GM12878 (cell line): ENCODE data around the gene NCAPH2. TPM values are rescaled to one million over a fixed set of nuclear protein-coding genes. Genes with fewer than 3 reads are reported as not detected.

Experiments used
- BMI1 ChIP-seq: fragments of 450-650 bp; IDR thresholded peaks from 2 replicates; pipeline ENCODE4 v1.6.1; 2016; ENCODE audit warnings: mild to moderate bottlenecking, moderate library complexity, borderline replicate concordance
- FOXM1 ChIP-seq: IDR thresholded peaks from 2 replicates; pipeline ENCODE4 v1.6.1; 2012; ENCODE audit warnings: low read depth, mild to moderate bottlenecking, inconsistent platforms, low read length, moderate library complexity
- HCFC1 ChIP-seq: fragments of 150-350 bp; IDR thresholded peaks from 2 replicates; pipeline ENCODE4 v1.6.1; 2014; ENCODE audit warnings: low read length
- HDAC2 ChIP-seq: fragments of 200-600 bp; sonication (generic); IDR thresholded peaks from 2 replicates; pipeline ENCODE4 v1.6.1; 2017
- IKZF1 ChIP-seq: fragments of 450-650 bp; conservative IDR thresholded peaks from 2 replicates; pipeline ENCODE4 v1.6.1; 2017; ENCODE audit warnings: antibody characterized with exemption, mild to moderate bottlenecking
- LARP7 ChIP-seq: fragments of 450-650 bp; IDR thresholded peaks from 2 replicates; pipeline ENCODE4 v1.6.1; 2017; ENCODE audit warnings: mild to moderate bottlenecking
- MXI1 ChIP-seq: fragments of 150-350 bp; IDR thresholded peaks from 2 replicates; pipeline ENCODE4 v1.6.1; 2011; ENCODE audit warnings: low read depth, mild to moderate bottlenecking, inconsistent platforms, low read length, improper control_type of control experiment
- NFYB ChIP-seq: IDR thresholded peaks from 2 replicates; pipeline ENCODE4 v1.6.1; 2011; ENCODE audit warnings: low read depth, mild to moderate bottlenecking, low read length, improper control_type of control experiment, moderate library complexity; ENCODE audit not compliant: insufficient read depth
- NR2F1 ChIP-seq: fragments of 450-650 bp; conservative IDR thresholded peaks from 2 replicates; pipeline ENCODE4 v1.6.1; 2017; ENCODE audit warnings: mild to moderate bottlenecking
- SREBF2 ChIP-seq: IDR thresholded peaks from 2 replicates; pipeline ENCODE4 v1.6.1; 2012; ENCODE audit warnings: mild to moderate bottlenecking, low read length
- STAT1 ChIP-seq: fragments of 450-650 bp; conservative IDR thresholded peaks from 2 replicates; pipeline ENCODE4 v1.6.1; 2014; ENCODE audit warnings: antibody characterized with exemption, mild to moderate bottlenecking
- STAT3 ChIP-seq: IDR thresholded peaks from 2 replicates; pipeline ENCODE4 v1.6.1; 2011; ENCODE audit warnings: low read depth, low read length, improper control_type of control experiment
- ZNF217 ChIP-seq: fragments of 450-650 bp; IDR thresholded peaks from 2 replicates; pipeline ENCODE4 v1.6.1; 2017; ENCODE audit warnings: antibody characterized with exemption, mild to moderate bottlenecking
- ZNF24 ChIP-seq: fragments of 450-650 bp; IDR thresholded peaks from 2 replicates; pipeline ENCODE4 v1.6.1; 2017; ENCODE audit warnings: antibody characterized with exemption, mild to moderate bottlenecking
- ZNF384 ChIP-seq: IDR thresholded peaks from 2 replicates; pipeline ENCODE4 v1.6.1; 2012; ENCODE audit warnings: low read depth, mild to moderate bottlenecking, low read length, improper control_type of control experiment, borderline replicate concordance
- polyA plus RNA-seq, 11 experiments: library from polyadenylated mRNA; depleted of rRNA in 4 of 11; unstranded in 6 of 11; stranded (reverse) in 5 of 11; fragments of >200 nt; fragmentation: Nextera tagmentation in 4 of 11; fragmentation: Illumina TruSeq in 1 of 11; extraction: Ambion mirVana in 4 of 11; extraction: Trizol in 1 of 11; gene quantifications; 1 replicate in 1 of 11; 2 replicates in 10 of 11; pipeline versions ENCODE4 v1.2.1 to v1.2.3, GENCODE V29; 2011 to 2016; ENCODE audit warnings: inconsistent platforms in 2 of 11, missing spikeins in 2 of 11, low read depth in 1 of 11
- total RNA-seq, 4 experiments: library from RNA; depleted of rRNA in 3 of 4; stranded (reverse); fragments of >200 nt in 3 of 4; fragmentation: Illumina TruSeq in 1 of 4; extraction: Trizol in 1 of 4; gene quantifications; 2 replicates each; pipeline versions ENCODE4 v1.2.1 to v1.2.3, GENCODE V29; 2013 to 2021
- TF ChIP-seq, protein P1 (sequence below): IDR thresholded peaks from 2 replicates; pipeline ENCODE4 v1.6.1; 2012; ENCODE audit warnings: improper control_type of control experiment, low read depth, low read length; ENCODE audit not compliant: insufficient replicate concordance
- TF ChIP-seq, protein P2 (sequence below): fragments of 450-650 bp; IDR thresholded peaks from 2 replicates; pipeline ENCODE4 v1.6.1; 2017; ENCODE audit warnings: mild to moderate bottlenecking, moderate library complexity
- TF ChIP-seq, protein P3 (sequence below): fragments of 450-650 bp; formaldehyde crosslinking; IDR thresholded peaks from 2 replicates; pipeline ENCODE4 v1.4.0; 2022; ENCODE audit warnings: mild to moderate bottlenecking, moderate library complexity

The NCAPH2 gene
- total and polyA plus RNA-seq, 10 of the 15 experiments (the other 5 are each of a cell fraction or from before 2014, with no cell fraction given), result 5.0 to 110 (median 59.9) TPM

DNA sequence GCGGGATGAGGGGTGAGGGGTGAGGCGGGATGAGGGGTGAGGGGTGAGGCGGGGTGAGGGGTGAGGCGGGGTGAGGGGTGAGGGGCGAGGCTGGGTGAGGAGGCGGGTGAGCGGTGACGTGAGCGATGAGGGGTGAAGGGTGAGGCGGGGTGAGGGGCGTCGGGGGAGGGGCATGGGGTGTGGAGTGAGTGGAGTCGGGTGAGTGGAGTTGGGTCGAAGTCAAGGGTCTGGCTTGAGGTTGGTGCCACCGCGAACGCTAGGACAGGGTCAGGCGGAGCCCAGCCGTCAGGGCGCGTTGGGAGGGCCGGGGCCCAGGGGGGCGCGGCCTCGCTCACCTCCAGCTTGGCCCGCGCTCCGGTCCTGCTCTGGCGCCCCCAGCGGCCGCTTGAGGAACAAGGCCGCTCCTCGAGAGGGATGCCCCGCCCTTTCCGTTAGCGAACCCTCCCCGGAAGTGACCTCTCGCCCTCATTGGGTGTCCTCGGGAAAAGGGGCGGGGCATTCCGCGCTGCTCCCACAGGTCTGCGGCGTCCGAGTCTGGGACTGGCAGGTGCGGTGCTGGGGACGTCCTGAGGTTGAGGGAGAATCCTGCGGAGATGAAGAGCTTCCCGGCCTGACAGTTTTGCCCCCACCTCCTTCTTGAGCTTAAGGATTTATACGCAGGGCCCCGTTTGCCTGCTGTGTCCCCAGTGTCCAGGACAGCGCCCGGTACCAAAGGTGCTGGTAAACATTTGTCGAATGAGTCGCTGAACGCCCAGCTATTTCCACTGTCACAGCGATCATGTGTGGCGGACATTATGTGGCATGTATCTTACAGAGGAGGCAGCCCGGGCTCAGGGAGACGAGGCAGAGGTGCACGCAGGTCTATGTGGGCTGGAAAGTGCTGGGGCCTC, 54.7 kb downstream of the NCAPH2 start, which contains the start of gene SYCE3 (continued):
- TF ChIP-seq, protein P1, sequence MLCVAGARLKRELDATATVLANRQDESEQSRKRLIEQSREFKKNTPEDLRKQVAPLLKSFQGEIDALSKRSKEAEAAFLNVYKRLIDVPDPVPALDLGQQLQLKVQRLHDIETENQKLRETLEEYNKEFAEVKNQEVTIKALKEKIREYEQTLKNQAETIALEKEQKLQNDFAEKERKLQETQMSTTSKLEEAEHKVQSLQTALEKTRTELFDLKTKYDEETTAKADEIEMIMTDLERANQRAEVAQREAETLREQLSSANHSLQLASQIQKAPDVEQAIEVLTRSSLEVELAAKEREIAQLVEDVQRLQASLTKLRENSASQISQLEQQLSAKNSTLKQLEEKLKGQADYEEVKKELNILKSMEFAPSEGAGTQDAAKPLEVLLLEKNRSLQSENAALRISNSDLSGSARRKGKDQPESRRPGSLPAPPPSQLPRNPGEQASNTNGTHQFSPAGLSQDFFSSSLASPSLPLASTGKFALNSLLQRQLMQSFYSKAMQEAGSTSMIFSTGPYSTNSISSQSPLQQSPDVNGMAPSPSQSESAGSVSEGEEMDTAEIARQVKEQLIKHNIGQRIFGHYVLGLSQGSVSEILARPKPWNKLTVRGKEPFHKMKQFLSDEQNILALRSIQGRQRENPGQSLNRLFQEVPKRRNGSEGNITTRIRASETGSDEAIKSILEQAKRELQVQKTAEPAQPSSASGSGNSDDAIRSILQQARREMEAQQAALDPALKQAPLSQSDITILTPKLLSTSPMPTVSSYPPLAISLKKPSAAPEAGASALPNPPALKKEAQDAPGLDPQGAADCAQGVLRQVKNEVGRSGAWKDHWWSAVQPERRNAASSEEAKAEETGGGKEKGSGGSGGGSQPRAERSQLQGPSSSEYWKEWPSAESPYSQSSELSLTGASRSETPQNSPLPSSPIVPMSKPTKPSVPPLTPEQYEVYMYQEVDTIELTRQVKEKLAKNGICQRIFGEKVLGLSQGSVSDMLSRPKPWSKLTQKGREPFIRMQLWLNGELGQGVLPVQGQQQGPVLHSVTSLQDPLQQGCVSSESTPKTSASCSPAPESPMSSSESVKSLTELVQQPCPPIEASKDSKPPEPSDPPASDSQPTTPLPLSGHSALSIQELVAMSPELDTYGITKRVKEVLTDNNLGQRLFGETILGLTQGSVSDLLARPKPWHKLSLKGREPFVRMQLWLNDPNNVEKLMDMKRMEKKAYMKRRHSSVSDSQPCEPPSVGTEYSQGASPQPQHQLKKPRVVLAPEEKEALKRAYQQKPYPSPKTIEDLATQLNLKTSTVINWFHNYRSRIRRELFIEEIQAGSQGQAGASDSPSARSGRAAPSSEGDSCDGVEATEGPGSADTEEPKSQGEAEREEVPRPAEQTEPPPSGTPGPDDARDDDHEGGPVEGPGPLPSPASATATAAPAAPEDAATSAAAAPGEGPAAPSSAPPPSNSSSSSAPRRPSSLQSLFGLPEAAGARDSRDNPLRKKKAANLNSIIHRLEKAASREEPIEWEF, result no peak
- TF ChIP-seq, protein P2, sequence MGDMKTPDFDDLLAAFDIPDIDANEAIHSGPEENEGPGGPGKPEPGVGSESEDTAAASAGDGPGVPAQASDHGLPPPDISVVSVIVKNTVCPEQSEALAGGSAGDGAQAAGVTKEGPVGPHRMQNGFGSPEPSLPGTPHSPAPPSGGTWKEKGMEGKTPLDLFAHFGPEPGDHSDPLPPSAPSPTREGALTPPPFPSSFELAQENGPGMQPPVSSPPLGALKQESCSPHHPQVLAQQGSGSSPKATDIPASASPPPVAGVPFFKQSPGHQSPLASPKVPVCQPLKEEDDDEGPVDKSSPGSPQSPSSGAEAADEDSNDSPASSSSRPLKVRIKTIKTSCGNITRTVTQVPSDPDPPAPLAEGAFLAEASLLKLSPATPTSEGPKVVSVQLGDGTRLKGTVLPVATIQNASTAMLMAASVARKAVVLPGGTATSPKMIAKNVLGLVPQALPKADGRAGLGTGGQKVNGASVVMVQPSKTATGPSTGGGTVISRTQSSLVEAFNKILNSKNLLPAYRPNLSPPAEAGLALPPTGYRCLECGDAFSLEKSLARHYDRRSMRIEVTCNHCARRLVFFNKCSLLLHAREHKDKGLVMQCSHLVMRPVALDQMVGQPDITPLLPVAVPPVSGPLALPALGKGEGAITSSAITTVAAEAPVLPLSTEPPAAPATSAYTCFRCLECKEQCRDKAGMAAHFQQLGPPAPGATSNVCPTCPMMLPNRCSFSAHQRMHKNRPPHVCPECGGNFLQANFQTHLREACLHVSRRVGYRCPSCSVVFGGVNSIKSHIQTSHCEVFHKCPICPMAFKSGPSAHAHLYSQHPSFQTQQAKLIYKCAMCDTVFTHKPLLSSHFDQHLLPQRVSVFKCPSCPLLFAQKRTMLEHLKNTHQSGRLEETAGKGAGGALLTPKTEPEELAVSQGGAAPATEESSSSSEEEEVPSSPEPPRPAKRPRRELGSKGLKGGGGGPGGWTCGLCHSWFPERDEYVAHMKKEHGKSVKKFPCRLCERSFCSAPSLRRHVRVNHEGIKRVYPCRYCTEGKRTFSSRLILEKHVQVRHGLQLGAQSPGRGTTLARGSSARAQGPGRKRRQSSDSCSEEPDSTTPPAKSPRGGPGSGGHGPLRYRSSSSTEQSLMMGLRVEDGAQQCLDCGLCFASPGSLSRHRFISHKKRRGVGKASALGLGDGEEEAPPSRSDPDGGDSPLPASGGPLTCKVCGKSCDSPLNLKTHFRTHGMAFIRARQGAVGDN, result no peak
- TF ChIP-seq STAT3, result no peak
- TF ChIP-seq NR2F1, result peak; percentile 87
- no peak for TF ChIP-seq HDAC2
- TF ChIP-seq ZNF217, result no peak
- TF ChIP-seq MXI1, result peak; percentile 63; the same call in 1 of the 2 replicates
- TF ChIP-seq, protein P3, sequence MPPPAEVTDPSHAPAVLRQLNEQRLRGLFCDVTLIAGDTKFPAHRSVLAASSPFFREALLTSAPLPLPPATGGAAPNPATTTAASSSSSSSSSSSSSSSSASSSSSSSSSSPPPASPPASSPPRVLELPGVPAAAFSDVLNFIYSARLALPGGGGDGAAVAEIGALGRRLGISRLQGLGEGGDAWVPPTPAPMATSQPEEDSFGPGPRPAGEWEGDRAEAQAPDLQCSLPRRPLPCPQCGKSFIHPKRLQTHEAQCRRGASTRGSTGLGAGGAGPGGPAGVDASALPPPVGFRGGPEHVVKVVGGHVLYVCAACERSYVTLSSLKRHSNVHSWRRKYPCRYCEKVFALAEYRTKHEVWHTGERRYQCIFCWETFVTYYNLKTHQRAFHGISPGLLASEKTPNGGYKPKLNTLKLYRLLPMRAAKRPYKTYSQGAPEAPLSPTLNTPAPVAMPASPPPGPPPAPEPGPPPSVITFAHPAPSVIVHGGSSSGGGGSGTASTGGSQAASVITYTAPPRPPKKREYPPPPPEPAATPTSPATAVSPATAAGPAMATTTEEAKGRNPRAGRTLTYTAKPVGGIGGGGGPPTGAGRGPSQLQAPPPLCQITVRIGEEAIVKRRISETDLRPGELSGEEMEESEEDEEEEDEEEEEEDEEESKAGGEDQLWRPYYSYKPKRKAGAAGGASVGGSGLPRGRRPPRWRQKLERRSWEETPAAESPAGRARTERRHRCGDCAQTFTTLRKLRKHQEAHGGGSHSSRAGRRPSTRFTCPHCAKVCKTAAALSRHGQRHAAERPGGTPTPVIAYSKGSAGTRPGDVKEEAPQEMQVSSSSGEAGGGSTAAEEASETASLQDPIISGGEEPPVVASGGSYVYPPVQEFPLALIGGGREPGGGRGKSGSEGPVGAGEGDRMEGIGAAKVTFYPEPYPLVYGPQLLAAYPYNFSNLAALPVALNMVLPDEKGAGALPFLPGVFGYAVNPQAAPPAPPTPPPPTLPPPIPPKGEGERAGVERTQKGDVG (CRISPR knock-in tag), result no peak
- no peak for TF ChIP-seq SREBF2
- TF ChIP-seq ZNF384, result no peak
- no peak; the same call in 1 of the 2 replicates for TF ChIP-seq STAT1
- peak; percentile 33 for TF ChIP-seq HCFC1
- TF ChIP-seq BMI1, result no peak
- TF ChIP-seq IKZF1, result no peak; the same call in none of the 2 replicates
- no peak for TF ChIP-seq LARP7
- TF ChIP-seq NFYB, result peak; percentile 81
- TF ChIP-seq FOXM1, result no peak
- TF ChIP-seq ZNF24, result no peak
